H1 (cell line): Measurements from ENCODE around the gene CXXC4. TPM values are rescaled to one million over a fixed set of nuclear protein-coding genes. Genes with fewer than 3 reads are reported as not detected.

Source experiments
- CTCF ChIA-PET: fragments of 300-600 bp; sonication (Branson Sonifier 250); formaldehyde crosslinking; loops from one replicate; lab custom pipeline; 2021; ENCODE audit not compliant: partially characterized antibody; lab: Charles Lee
- POLR2A ChIA-PET: fragments of 300-600 bp; sonication (Branson Sonifier 250); formaldehyde crosslinking; loops from one replicate; lab custom pipeline; 2021; ENCODE audit warnings: inconsistent platforms; ENCODE audit not compliant: partially characterized antibody; lab: Charles Lee
- DNase-seq, 2 experiments: peaks; one replicate each; pipeline versions ENCODE4 v3.0.0 to v3.0.0-alpha.2; 2010 to 2022; ENCODE audit warnings: low spot score in 2 of 2, low read depth in 1 of 2, mixed read lengths in 1 of 2
- FAIRE-seq: peaks from 2 replicates; lab custom pipeline; 2011; peaks lifted over from hg19 to GRCh38; lab: Jason Lieb, UNC
- H2AFZ ChIP-seq: 2 replicates; pipeline ENCODE4 v1.8.1; 2012; ENCODE audit warnings: low read length, inconsistent platforms
- H2AK5ac ChIP-seq: 2 replicates; pipeline ENCODE4 v1.6.1; 2013; ENCODE audit warnings: low read depth, low read length
- H2BK120ac ChIP-seq: replicated peaks from 2 replicates; pipeline ENCODE3; 2013; ENCODE audit warnings: low read depth, low read length, inconsistent platforms
- H2BK12ac ChIP-seq: 2 replicates; pipeline ENCODE4 v1.6.1; 2013; ENCODE audit warnings: low read depth, low read length
- H2BK15ac ChIP-seq: 2 replicates; pipeline ENCODE4 v1.6.1; 2013; ENCODE audit warnings: low read length
- H2BK20ac ChIP-seq: 2 replicates; pipeline ENCODE4 v1.6.1; 2013; ENCODE audit warnings: low read length
- H2BK5ac ChIP-seq: 2 replicates; pipeline ENCODE4 v1.6.1; 2013; ENCODE audit warnings: low read depth, low read length
- H3K14ac ChIP-seq: 2 replicates; pipeline ENCODE4 v1.6.1; 2013; ENCODE audit warnings: inconsistent platforms; ENCODE audit not compliant: insufficient read length
- H3K18ac ChIP-seq: 2 replicates; pipeline ENCODE4 v1.6.1; 2013; ENCODE audit warnings: low read length; ENCODE audit errors: extremely low read depth
- H3K23ac ChIP-seq: 2 replicates; pipeline ENCODE4 v1.6.1; 2013; ENCODE audit warnings: inconsistent platforms; ENCODE audit not compliant: insufficient read length
- H3K23me2 ChIP-seq: 2 replicates; pipeline ENCODE4 v1.6.1; 2013; ENCODE audit warnings: low read depth, low read length
- H3K27ac ChIP-seq: 2 replicates; pipeline ENCODE4 v1.6.1; 2011; ENCODE audit warnings: low read depth, low read length, inconsistent platforms
- H3K27me3 ChIP-seq, 4 experiments: replicated peaks in 1 of 4; 1 replicate in 1 of 4; 2 replicates in 3 of 4; pipeline versions ENCODE4 v1.6.1 to v1.8.1; 2011 to 2013; ENCODE audit warnings: low read length in 3 of 4, mild to moderate bottlenecking in 3 of 4, inconsistent platforms in 2 of 4, mixed read lengths in 2 of 4, moderate library complexity in 1 of 4; ENCODE audit not compliant: control insufficient read depth in 3 of 4, insufficient read depth in 3 of 4; ENCODE audit errors: extremely low read depth in 1 of 4
- H3K36me3 ChIP-seq, 4 experiments: 2 replicates each; pipeline versions ENCODE4 v1.6.1 to v1.8.1; 2011 to 2013; ENCODE audit warnings: mild to moderate bottlenecking in 4 of 4, low read length in 3 of 4, moderate library complexity in 2 of 4, control low read depth in 1 of 4, inconsistent platforms in 1 of 4; ENCODE audit not compliant: insufficient read depth in 4 of 4, control insufficient read depth in 2 of 4
- H3K4ac ChIP-seq: replicated peaks from 2 replicates; pipeline ENCODE3; 2013; ENCODE audit warnings: low read length, low read depth, mixed read lengths, inconsistent platforms; ENCODE audit not compliant: insufficient read length
- H3K4me1 ChIP-seq, 4 experiments: replicated peaks in 1 of 4; 1 replicate in 1 of 4; 2 replicates in 3 of 4; pipeline versions ENCODE4 v1.6.1 to v1.8.1; 2011 to 2013; ENCODE audit warnings: low read length in 3 of 4, inconsistent platforms in 2 of 4, mixed read lengths in 1 of 4; ENCODE audit not compliant: insufficient read depth in 4 of 4, control insufficient read depth in 3 of 4
- H3K4me2 ChIP-seq, 2 experiments: 2 replicates each; pipeline versions ENCODE4 v1.6.1 to v1.8.1; 2011 to 2013; ENCODE audit warnings: low read depth in 2 of 2, low read length in 2 of 2, control low read depth in 1 of 2, inconsistent platforms in 1 of 2, mild to moderate bottlenecking in 1 of 2; ENCODE audit not compliant: insufficient read depth in 1 of 2
- H3K4me3 ChIP-seq, 4 experiments: fragments of 200-600, 300-600 bp in 1 of 4; sonication (generic), shearing (Covaris generic), sonication (Bioruptor Twin) in 1 of 4; 2 replicates each; pipeline versions ENCODE4 v1.5.1 to v1.8.1; 2011 to 2016; ENCODE audit warnings: low read length in 4 of 4, low read depth in 3 of 4, control low read depth in 2 of 4, inconsistent platforms in 2 of 4, mild to moderate bottlenecking in 2 of 4, mixed read lengths in 1 of 4, moderate library complexity in 1 of 4; ENCODE audit not compliant: insufficient read depth in 2 of 4; ENCODE audit errors: extremely low read depth in 1 of 4
- H3K56ac ChIP-seq: replicated peaks from 2 replicates; pipeline ENCODE3; 2013; ENCODE audit warnings: low read depth, mild to moderate bottlenecking, mixed read lengths, low read length, inconsistent platforms; ENCODE audit not compliant: insufficient read length
- H3K79me1 ChIP-seq: 2 replicates; pipeline ENCODE4 v1.6.1; 2013; ENCODE audit warnings: low read depth, low read length, control low read depth
- H3K79me2 ChIP-seq, 2 experiments: 2 replicates each; pipeline versions ENCODE4 v1.6.1 to v1.8.1; 2012 to 2013; ENCODE audit warnings: low read length in 2 of 2, mild to moderate bottlenecking in 2 of 2, inconsistent platforms in 1 of 2; ENCODE audit not compliant: insufficient read depth in 2 of 2, control insufficient read depth in 1 of 2
- H3K9ac ChIP-seq, 4 experiments: replicated peaks in 1 of 4; 1 replicate in 1 of 4; 2 replicates in 3 of 4; pipeline versions ENCODE4 v1.6.1 to v1.8.1; 2011 to 2013; ENCODE audit warnings: low read depth in 3 of 4, low read length in 3 of 4, control low read depth in 2 of 4, mild to moderate bottlenecking in 2 of 4, moderate library complexity in 2 of 4, inconsistent platforms in 1 of 4; ENCODE audit errors: extremely low read depth in 1 of 4
- H3K9me3 ChIP-seq, 2 experiments: 2 replicates each; pipeline versions ENCODE4 v1.6.1 to v1.8.1; 2012 to 2013; ENCODE audit warnings: mild to moderate bottlenecking in 2 of 2, moderate library complexity in 2 of 2, control low read depth in 1 of 2, inconsistent platforms in 1 of 2, low read depth in 1 of 2, low read length in 1 of 2, mixed read lengths in 1 of 2; ENCODE audit not compliant: insufficient read depth in 2 of 2
- H4K20me1 ChIP-seq, 2 experiments: replicated peaks in 1 of 2; 2 replicates each; pipeline versions ENCODE3 to v1.8.1; 2011 to 2013; ENCODE audit warnings: inconsistent platforms in 2 of 2, low read length in 2 of 2, mild to moderate bottlenecking in 1 of 2; ENCODE audit not compliant: insufficient read depth in 2 of 2, control insufficient read depth in 1 of 2
- H4K5ac ChIP-seq: 2 replicates; pipeline ENCODE4 v1.6.1; 2013; ENCODE audit warnings: low read length, low read depth, mixed read lengths, inconsistent platforms; ENCODE audit not compliant: insufficient read length
- H4K8ac ChIP-seq: 2 replicates; pipeline ENCODE4 v1.8.0; 2013; ENCODE audit warnings: mild to moderate bottlenecking, moderate library complexity, low read length, inconsistent platforms; ENCODE audit not compliant: insufficient read depth; ENCODE audit errors: extremely low read depth
- H4K91ac ChIP-seq: replicated peaks from 2 replicates; pipeline ENCODE3; 2013; ENCODE audit warnings: low read length, mixed read lengths, inconsistent platforms; ENCODE audit not compliant: insufficient read length
- ASH2L ChIP-seq: fragments of 200-600, 300-600 bp; sonication (generic); IDR thresholded peaks from one replicate; pipeline ENCODE4 v1.7.1; 2017; ENCODE audit warnings: low read length
- ATF3 ChIP-seq: IDR thresholded peaks from 2 replicates; pipeline ENCODE4 v1.6.1; 2011; ENCODE audit warnings: low read depth, mild to moderate bottlenecking, low read length; ENCODE audit not compliant: insufficient read depth
- BACH1 ChIP-seq: IDR thresholded peaks from 2 replicates; pipeline ENCODE4 v1.6.1; 2012; ENCODE audit warnings: low read length, improper control_type of control experiment
- GTF2F1 ChIP-seq: IDR thresholded peaks from 2 replicates; pipeline ENCODE4 v1.6.1; 2012; ENCODE audit warnings: low read depth, low read length, improper control_type of control experiment, borderline replicate concordance
- HDAC2 ChIP-seq, 2 experiments: fragments of 300-600 bp in 1 of 2; sonication (generic) in 1 of 2; IDR thresholded peaks; 2 replicates each; pipeline ENCODE4 v1.6.1; 2011 to 2012; ENCODE audit warnings: low read depth in 2 of 2, low read length in 2 of 2, mild to moderate bottlenecking in 2 of 2, moderate library complexity in 2 of 2, borderline replicate concordance in 1 of 2, inconsistent platforms in 1 of 2
- NANOG ChIP-seq: IDR thresholded peaks from 2 replicates; pipeline ENCODE4 v1.6.1; 2011; ENCODE audit warnings: low read length, low read depth, mild to moderate bottlenecking, inconsistent platforms; ENCODE audit not compliant: insufficient read depth, poor library complexity, severe bottlenecking
- SIN3A ChIP-seq, 2 experiments: IDR thresholded peaks in 1 of 2; conservative IDR thresholded peaks in 1 of 2; 2 replicates each; pipeline ENCODE4 v1.6.1; 2011 to 2012; ENCODE audit warnings: low read length in 2 of 2, improper control_type of control experiment in 1 of 2, low read depth in 1 of 2, mild to moderate bottlenecking in 1 of 2
- SP4 ChIP-seq: IDR thresholded peaks from 2 replicates; pipeline ENCODE4 v1.6.1; 2012; ENCODE audit warnings: low read length, inconsistent platforms
- ZNF274 ChIP-seq: IDR thresholded peaks from 2 replicates; pipeline ENCODE4 v1.7.0; 2012; ENCODE audit warnings: low read length, borderline replicate concordance; ENCODE audit errors: extremely low read depth
- WGBS, 2 experiments: shearing (Covaris generic) in 1 of 2; methylation state at CpG; one replicate each; pipeline versions ENCODE4 v1.1.6 to v1.1.7; 2013 to 2015; ENCODE audit warnings: low lambda C conversion rate in 2 of 2, mixed read lengths in 2 of 2, inconsistent platforms in 1 of 2, low coverage in 1 of 2, missing lambda C conversion rate in 1 of 2; ENCODE audit not compliant: insufficient replicate concordance in 2 of 2, insufficient coverage in 1 of 2, insufficient read length in 1 of 2; ENCODE audit errors: extremely low coverage in 1 of 2, missing lambda C conversion rate in 1 of 2; 5-methylcytosine and 5-hydroxymethylcytosine counted together
- polyA plus RNA-seq, 7 experiments: library from polyadenylated mRNA; depleted of rRNA in 3 of 7; stranded (reverse) in 5 of 7; unstranded in 2 of 7; fragments of >200 nt in 5 of 7; fragments of 200-250 nt in 2 of 7; gene quantifications; 1 replicate in 5 of 7; 2 replicates in 1 of 7; 4 replicates in 1 of 7; pipeline versions ENCODE4 v1.2.1 to v1.2.3, GENCODE V29; 2011 to 2013; ENCODE audit warnings: missing spikeins in 2 of 7, mixed read lengths in 2 of 7
- total RNA-seq: library from RNA; stranded (reverse); fragmentation: NEBNext Ultra II Directional; extraction: Animal tissue kit (Norgen Biotek cat#: 25700); gene quantifications from 2 replicates; pipeline ENCODE4 v1.2.1, GENCODE V29; 2021

Gene CXXC4
- total and polyA plus RNA-seq, 2 of the 8 experiments (the other 6 are each of a cell fraction or from before 2014, with no cell fraction given), result 1.3 to 1.8 TPM

- Histone ChIP-seq H4K20me1 (no peaks in the 10 kb centered on the region), H2AFZ (peak overlapping the region; percentile 17; the same call in 1 of the 2 replicates), H3K9me3 (no peaks in the 10 kb centered on the region), H3K27me3 (no peaks in the 10 kb centered on the region), H4K5ac (no peak overlapping the region), H4K8ac (no peak overlapping the region), H3K79me2 (no peaks in the 10 kb centered on the region), H3K4ac (no peak overlapping the region), H2BK120ac (no peak overlapping the region), H3K23me2 (no peaks in the 10 kb centered on the region; the same call in 1 of the 2 replicates), H3K23ac (no peak overlapping the region), H3K14ac (no peak overlapping the region), H2BK20ac (no peak overlapping the region), H3K18ac (no peak overlapping the region), H4K91ac (no peak overlapping the region), H2BK15ac (no peak overlapping the region), H3K27ac (no peak overlapping the region), H3K56ac (no peak overlapping the region), H2AK5ac (no peak overlapping the region), H3K4me2 (0 out of 4 replicates have a peak overlapping the region, but pooled peaks of 1 of the 2 experiments have one; percentile 2), H2BK5ac (no peak overlapping the region), H3K36me3 (no peaks in the 10 kb centered on the region), H3K4me3 (no peak overlapping the region), H3K79me1 (no peaks in the 10 kb centered on the region), H2BK12ac (no peak overlapping the region), H3K9ac (no peak overlapping the region), H3K4me1 (peaks cover 0 to 12% (median 0%) of the 10 kb centered on the region in 4 experiments; a peak in 3 of 7 replicates)
- no peak for FAIRE-seq
- no peak for DNase-seq
- 66% methylated on average over 5 of the region's 5 CpGs; no CpG with 5 or more reads in 1 of the 2 experiments for WGBS, 2 experiments
- ChIA-PET POLR2A (interaction anchor here (0.7 kb wide), 1 partner anchor 1202 kb away, joined by 3 read pairs; no protein-coding TSS in a partner anchor), CTCF (no interaction called here)
- TF ChIP-seq BACH1 (no peak), SP4 (no peak), ASH2L (no peak), GTF2F1 (no peak), SIN3A (conservative IDR thresholded peaks at IDR 0.05 in 1 of 2, IDR thresholded peaks at IDR 0.05 in 1 of 2; ENCODE audit: low read depth in 1 of 2, low read length in 2 of 2) (no peak), ATF3 (no peak), NANOG (no peak), HDAC2 (IDR thresholded peaks at IDR 0.05; ENCODE audit: borderline replicate concordance in 1 of 2, low read depth in 2 of 2, low read length in 2 of 2) (no peak), ZNF274 (no peak)
These were observed 48.0 kb downstream of the CXXC4 start for GRCh38 chr4:104446431-104447278.
